GM21447 (cell line): Measurements from ENCODE around the gene IL12B.
A peak's percentile ranks its signal among the peaks of the same experiment; 100 is the strongest.

Experiments
- ATAC-seq: cut with Tn5 transposase; IDR thresholded peaks from one replicate; pipeline ENCODE4 v1.9.1; 2021; ENCODE audit not compliant: unreplicated experiment

Gene IL12B

DNA sequence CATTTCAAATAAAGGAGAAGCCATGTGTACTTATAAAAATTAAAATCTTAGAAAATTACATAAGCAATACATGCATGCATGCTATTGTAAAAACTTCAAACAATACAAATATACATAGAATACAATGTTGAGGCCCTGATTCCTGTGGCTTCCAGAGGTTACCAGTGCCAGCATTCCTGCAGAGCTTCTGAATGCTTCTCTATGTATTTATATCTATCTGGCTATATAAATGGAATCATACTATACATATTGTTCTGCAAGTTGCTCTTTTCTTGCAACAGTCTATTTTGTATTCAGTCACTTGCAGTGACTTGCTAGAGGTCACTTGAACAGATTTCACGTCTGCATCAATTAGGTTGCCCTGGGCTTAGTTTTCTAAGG is 3.2 kb upstream of the IL12B start:
- no peak for ATAC-seq

DNA sequence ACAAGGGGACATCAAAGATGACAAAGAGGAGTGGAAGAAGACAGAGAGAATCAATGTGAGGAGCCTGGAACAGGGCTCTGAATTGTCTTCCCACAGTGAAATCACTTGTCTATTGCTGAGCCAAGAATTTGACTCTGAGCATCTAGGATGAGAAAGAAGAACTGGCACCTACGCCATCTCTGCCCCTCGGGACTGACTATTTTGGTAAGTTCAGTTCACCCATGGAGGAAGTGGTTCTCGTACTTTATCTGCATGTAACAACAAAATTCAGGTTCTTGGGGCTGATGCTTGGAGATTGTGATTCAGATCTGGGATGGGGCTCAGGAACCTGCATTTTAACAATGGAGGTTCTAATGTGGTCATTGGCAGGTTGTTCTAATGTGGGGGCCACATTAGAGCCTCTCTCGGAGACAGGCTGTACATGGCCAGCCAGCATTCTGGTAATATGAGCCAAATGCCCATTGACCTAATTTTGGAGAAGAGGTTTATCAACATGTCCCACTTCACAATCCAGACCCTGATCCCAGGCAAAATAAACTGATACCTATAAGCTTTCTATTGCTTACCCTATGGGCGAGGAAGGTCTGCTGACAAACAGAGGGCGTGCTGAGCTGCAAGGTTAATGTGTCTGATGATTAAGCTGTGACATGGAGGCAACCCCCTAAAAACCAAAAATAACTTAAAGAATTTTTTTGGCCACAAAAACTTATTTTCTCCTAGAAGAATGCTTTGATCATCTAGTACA is 2.7 kb upstream of the IL12B start:
- no peak for ATAC-seq

DNA sequence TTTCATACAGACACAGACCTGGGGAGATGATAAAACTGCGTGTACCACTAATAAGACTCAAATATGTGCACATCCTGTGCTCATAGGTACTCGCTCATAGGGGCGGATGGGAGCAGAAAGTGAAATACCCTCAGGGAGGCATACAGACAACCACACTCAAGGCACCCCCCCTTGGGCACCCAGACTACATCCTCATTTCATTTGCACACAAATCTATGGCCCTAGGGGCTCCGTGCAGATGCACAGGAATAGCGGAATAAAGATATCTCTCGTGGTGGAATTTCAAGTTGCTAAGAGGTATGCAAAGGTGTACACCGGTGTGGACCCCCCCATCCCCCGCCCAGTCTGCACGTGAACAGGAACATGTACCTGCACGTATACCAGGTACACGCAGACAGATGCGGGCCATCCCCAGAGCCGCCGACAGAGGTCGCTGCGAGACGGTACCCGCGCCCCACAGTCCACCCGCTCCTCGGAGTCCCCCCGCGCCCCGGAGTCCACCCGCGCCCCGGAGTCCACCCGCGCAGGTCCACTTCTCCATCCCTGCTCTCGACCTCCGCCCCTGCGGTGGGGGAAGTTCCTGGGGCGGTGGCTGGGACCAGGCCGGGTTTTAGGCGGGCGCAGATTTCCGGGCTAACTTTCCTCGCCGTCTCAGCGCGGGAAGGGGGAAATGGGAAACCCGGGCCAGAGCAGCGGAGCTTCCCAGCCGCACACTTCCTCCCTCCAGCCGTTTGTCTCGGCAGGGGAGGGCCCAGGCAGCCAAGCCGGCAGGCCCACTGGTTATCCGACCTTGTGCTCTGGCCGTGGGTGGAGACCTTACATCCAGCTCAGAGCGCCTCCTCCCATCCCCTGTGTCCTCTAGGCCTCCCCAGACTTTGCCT is 1.0 kb upstream of the IL12B start:
- ATAC-seq: peak; percentile 61

DNA sequence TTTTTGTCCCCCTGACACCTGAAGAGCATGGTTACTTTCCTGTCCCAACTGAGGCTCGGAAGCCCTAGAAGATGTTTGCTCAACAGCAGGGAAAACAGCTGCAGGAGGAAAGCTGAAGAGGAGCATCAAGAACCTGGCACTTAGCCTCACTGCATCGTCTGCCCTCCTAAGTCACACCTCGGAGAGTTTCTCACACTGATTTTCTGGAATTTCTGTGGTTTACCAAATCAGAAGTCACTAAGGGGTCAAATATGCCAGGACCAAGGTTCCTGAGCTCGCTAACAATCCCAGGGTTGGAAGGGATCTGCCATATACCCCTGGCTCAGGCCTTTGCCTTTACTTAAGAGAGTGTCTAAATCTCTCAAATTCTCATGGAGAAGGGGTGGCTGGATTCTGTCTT is 5.3 kb downstream of the IL12B start:
- no peak for ATAC-seq

DNA sequence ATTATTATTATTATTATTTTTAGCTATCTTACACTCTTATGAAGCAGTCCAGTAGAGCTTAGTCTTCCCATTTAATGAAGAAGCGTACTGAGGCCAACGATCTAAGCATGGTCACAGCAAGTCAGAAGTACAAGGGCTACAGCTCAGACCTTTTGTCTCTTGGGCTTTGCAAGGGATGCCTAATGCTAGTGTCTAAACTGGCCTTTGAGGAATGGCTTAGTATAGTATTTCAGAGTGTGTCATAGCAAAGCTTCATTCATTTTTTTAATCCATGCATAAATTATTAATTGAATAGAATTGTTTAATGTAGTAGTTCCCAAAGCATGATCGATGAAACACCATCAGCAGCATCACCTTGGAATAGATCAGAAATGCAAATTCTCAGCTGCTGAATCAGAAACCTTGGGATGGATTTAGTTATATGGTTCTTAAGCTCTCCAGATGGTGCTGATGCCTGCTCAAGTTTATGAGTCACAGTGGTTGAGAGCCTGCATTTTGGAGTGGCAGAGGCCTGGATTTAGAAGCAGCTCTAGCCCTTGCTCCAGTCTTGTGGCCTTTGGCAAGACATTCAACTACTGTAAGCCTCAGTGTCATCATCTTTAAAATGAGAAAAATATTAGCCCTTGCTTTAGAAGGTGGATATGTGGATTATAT is 6.1 kb downstream of the IL12B start:
- ATAC-seq: no peak

DNA sequence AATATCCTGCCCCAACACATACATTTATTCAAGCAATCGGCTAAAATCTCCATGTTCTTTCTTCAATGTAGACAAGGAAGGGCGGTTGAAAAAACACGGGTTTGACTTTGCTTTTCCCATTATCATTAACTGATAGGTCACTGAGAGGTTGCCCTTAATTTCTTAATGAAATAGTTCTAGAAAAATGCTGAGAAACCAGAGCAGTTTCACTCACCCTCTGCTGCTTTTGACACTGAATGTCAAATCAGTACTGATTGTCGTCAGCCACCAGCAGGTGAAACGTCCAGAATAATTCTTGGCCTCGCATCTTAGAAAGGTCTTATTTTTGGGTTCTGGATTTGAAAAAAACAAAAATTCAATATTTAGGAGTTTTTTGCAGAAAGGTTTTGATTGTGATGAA is 8.1 kb downstream of the IL12B start:
- ATAC-seq: no peak

DNA sequence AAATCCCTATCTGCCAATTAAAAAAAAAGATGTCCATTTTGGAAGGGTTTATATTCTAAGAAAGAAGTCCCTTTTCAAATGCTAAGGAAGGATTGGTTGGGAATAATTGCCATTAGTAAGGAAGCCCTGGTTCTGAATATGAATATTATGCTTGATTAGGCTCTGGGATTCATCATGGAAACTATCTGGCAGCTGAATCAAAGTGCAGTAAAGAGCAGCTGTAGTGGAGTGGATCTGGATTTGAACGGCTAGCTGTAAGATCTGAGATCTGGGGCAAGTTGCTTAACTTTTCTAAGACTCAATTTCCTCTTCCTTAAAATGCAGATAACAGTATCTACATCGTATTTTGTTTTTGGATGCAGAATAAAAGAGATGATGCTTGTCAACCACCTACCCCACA is 10.5 kb downstream of the IL12B start:
- ATAC-seq: no peak

DNA sequence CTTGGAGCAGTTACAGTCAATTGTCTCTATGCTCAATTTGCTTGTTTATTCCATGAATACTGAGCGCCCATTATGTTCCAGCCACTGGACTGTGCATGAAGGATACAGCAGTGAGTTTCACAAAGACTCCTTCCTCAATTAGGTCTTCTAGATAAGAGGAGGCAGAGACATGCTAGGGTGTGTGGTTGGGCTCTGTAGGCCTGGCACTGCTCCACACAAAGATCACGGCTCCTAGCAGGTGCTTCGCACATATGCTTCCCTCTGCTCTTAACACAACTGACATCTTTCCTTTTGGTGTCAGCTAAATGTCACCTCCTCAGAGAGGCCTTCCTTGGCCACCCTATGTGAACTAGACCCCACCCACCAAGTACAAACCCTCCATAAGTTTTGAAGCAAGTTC is 10.9 kb downstream of the IL12B start:
- ATAC-seq: no peak

DNA sequence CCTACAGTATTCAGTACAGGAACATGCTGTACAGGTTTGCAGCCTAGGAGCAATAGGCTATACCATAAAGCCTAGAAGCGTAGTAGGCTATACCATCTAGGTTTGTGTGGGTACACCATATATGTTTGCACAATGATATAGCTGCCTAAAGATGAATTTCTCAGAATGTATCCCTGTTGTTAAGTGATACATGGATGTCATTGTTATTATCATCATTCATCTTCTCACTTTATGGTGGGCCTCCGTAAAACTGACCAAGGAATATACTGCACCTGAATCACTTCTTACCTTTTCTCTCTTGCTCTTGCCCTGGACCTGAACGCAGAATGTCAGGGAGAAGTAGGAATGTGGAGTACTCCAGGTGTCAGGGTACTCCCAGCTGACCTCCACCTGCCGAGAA is 11.8 kb downstream of the IL12B start:
- no peak for ATAC-seq

DNA sequence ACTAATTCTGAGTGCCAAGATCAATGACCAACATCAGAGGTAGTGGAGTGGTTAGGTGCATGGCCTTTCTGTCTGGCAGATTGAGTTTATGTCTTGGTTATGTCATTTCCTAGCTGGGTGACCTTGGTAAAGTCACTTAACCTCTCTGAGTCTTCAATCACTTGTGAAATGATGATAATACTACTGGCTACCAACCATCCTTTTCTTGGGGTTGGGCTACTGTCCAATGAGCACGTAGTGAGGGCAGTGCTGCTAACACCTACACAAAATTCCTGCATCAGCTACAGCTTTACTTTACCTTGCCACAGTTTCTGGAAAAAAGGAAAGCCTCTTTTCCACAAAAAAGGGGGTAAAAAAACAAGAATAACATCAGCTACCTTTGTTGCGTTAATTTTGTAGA is 12.4 kb downstream of the IL12B start:
- no peak for ATAC-seq

DNA sequence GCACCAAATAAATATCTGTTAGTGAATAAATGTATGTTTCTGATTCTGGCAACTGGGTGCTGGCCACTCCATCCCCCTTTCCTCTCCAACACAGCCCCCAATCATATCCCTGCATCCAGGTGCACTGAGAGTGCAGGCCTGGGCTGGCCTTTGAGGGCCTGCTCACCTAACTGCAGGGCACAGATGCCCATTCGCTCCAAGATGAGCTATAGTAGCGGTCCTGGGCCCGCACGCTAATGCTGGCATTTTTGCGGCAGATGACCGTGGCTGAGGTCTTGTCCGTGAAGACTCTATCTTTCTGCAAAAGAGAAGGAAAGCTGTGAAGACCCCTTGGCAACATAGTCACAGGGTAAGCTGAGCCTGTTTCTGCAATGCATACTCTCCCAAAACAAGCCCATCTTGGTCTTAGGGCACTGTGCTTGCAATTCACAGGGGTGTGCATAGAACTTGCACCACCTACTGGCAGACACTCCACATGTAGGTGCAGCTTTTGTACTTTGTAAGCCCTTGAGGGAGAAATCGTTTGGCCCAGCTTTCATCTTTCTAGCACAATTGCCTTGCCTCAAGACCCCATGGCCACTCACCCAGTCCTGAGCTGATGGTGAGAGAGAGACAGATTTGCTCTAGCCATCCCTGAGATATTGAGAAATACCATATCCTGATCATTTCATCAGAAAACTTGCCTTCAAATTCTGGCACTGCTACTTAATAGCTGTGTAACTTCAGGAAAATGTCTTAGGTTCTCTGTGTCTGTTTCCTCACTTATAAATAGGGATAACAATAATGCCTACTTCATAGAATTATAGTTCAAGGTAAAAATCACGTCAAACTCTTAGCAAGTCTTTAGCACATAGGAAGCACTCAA is 13.5 kb downstream of the IL12B start:
- ATAC-seq: peak; percentile 57

DNA sequence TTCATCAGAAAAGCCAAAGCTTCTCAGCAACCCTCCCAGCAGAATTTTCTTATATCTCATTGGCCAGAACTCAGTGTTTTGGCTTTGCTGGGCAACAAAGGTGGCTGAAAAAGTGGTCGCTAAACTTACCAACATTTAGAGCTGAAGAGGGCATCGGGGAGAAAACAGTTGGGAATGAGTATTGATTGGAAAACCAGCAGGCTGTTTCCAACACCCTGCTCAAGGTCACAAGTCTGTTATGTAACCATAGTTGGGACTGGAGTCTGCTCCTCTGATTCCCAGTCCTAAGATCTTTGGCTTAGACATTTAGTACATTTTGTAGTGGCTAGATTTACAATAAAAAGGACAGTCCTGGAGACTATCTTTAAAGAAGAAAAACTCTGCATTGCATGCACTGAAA is 17.1 kb downstream of the IL12B start:
- no peak for ATAC-seq

DNA sequence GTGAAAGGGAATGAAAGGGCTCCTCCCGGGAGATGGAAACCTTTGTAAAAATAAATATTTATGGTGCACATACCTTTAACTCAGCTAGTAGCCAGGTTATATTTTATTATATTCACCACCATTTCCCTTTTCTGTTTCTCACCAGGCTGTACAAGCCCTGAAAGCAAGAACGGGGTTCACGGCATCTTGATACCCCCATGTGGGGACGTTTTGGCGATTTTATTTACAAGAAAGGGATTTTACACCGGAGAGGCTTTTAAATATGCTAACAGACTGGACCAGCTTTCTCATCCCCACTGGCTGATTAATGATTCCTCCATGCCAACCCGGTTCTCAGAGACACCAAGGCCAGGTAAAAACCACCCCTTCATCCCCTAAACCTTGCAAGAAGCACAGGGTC is 19.2 kb downstream of the IL12B start:
- ATAC-seq: no peak

DNA sequence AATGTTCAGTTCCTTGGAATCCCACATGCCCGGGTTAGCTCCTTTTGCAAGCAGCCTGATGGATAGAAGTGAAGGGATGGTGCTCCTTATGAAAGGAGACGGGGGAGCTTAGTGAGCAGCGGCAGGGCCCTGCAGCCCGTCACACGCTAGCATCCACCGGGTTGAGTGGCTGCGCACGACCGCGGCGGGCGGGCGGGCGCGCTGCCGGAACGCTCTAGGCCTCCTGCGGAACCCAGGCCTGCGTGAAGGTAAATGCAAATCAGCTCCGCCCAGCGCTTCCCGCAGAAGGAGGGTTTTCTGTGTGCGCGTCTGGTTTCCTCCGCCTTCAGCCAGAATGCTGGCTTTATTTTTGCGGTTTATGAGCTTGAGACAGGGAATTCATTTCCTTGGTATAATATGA is 19.8 kb downstream of the IL12B start:
- ATAC-seq: no peak

DNA sequence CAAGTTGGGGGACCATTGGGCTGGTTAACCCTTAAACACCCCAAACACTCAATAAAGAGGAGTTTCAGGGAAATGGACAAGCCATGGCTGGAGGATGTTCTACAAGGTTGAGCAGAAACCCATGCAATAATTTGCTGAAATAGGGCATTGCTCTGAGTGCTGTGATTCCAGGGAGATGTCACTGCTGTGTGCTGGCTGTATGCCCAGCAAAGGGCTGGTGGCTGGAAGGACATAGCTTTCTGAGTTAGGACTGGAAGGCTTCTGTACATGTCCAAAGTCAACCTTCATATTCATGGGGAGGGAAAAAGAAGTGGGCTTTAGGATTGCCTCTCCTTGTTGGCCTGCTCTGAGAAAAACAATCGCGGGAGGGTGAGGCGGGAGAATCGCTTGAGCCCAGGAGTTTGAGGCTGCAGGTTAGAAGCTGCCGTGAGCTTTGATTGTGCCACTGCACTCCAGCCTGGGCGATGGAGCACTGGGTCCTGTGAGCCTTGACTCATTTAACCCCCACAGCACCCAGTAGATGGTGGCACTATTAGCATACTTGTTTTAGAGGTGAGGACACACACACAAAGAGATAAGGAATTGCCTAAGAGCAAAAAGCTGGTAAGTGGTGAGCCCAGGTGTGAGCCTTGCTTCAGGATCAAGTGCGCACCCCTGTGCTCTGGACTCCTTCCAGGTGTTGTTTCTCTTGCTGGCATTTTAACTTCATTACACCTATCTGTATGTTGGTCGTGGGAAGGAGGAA is 20.4 kb downstream of the IL12B start:
- no peak for ATAC-seq

DNA sequence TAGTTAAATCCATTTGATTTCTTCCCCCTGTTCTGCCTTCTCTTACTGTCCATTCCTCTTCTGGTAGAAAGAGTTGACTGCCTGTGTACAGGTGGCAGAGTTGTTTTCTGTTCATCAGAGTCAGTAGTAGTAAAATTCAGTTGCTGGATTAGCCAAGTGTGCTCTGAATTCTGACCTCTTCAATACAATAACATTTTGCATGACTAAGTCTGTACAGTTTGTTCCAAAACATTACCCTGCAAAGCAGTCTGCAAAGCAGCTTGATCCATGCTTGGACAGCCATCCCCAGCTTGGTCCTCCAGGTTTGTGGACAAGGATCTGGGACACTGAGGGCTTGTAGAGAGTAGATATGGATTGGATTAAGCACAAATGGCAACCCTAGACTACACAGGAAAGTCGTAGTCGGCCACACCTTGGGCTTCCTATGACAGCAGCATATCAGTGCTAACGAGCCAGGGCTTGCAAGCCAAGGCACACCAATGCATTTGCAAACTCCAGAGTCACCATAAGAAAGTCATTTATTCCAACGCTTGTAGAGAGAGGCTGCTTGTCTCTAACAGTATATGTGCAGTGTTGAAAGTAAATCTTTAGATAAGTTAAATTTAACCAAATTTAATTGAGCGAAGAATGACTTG is 25.2 kb downstream of the IL12B start:
- ATAC-seq: no peak

DNA sequence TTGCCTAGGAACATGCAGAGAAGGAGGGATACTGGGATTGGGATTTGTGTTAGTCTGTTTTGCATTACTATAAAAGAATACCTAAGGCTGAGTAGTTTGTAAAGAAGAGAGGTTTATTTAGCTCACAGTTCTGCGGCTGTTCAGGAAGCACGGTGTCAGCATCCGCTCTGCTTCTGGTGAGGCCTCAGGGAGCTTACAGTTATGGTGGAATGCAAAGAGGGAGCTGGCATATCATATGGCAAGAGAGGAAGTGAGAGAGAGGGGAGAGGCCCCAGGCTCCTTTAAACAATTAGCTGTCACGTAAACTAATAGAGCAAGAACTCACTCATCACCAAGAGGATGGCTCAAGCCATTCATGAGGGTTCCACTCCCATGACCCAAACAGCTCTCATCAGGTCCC is 27.0 kb downstream of the IL12B start:
- no peak for ATAC-seq

DNA sequence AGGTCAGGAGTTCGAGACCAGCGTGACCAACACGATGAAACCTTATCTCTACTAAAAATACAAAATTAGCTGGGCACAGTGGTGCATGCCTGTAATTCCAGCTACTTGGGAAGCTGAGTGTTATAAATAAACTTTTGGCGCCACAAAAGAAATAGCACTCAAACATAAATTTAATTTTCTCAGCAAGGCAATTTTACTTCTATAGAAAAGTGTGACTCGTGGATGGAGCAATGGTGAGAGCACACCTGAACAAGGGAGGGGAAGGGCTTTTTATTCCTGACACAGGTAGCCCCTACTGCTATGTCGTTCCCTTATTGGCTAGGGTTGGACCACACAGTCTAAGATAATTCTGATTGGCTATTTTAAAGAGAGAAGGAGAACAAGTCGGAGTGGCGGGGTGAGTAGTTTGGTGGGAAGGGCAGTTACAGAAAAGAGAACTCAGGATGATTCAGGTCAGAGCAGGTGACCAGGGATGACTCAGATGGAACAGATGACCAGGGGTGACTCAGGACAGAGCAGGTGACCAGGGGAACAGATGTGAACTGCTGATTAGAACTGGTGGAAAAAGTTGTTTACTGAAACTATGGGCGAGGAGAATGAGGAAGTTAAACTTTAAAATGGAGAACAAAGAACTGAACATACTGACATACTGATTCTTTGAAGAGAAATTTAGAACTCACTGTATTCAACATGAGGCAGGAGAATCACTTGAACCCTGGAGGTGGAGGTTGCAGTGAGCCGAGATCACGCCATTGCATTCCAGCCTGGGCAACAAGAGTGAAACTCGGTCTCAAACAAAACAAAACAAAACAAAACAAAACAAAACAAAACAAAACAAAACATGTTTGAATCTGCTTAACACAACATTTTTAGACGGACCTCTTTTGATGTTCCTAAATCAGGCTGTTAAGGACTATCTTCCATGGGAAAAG is 28.1 kb downstream of the IL12B start:
- peak; percentile 65 for ATAC-seq

DNA sequence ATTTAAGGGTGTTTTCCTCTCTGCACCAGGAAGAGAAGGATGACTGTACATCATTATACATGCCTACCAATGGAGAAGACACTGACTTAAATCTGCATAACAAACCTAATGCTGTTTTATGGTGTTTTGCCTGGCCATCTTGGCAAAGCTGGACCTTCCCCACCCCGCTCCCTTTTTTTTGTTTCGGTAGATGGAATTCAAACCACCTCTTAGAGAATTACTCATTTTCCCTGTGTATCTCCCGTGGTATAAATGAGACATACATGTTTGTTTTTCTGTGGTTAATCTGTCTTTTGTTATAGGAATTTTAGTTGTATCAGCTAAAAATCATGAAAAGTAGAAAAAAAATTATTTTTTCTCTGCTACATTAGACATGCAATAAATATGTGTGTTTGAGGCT is 28.8 kb downstream of the IL12B start:
- ATAC-seq: no peak
